NCI-H1436 (cell line): ENCODE data around the gene SPATA20.
A peak's percentile ranks its signal among the peaks of the same experiment; 100 is the strongest.

Experiments
- DNase-seq: peaks from one replicate; lab custom pipeline; 2025; lab: John Stamatoyannopoulos, UW

The SPATA20 gene

GRCh38 chr17:50579399-50579798 is 32.4 kb downstream of the SPATA20 start:
- no peak for DNase-seq

DNA sequence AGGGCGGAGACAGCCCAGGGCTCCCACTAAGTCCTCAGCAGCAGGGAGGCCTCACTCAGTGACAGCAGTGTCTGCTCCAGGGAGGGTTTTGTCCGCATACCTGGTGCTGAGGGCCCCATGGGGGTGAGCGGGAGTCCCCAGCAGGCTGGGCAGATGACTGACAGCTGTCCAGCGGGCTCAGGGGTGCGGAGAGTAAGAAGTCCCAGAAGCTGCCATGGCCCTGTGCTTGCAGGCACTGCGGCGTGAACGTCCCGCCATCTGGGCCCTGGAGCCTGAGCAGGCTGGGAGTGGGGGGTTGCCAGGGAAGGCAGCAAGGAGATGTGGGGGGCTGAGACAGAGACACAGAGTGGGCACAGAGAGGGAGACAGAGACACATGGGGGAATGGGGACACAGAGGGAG is 33.7 kb downstream of the SPATA20 start:
- no peak for DNase-seq

- DNase-seq: no peak
Measured at GRCh38 chr17:50581316-50581715, 34.3 kb downstream of the SPATA20 start.

- DNase-seq: no peak
Measured at GRCh38 chr17:50582741-50583140, 35.8 kb downstream of the SPATA20 start.

- DNase-seq: no peak
Measured at GRCh38 chr17:50583641-50584040, 36.7 kb downstream of the SPATA20 start.

GRCh38 chr17:50584116-50584515 is 37.1 kb downstream of the SPATA20 start:
- no peak for DNase-seq

DNA sequence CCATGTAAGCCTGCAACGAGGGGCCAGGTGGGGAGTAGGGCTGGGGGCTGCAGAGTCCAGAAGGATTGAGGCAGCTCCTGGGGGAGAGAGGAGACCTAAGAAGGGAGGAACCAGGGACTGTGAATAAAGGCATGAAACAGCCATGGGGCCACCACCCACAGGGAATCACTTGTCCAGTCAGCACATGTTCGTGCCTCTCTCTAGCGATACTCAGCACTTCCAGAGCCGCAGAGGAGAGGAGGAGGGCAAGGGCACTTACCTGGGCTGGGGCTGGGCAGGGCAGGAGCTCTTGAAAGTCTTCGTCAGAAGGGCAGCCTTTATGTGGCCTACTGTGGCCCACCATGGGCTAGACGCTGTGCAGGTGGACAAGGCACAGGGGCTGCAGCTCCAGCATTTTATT is 37.8 kb downstream of the SPATA20 start:
- no peak for DNase-seq

DNA sequence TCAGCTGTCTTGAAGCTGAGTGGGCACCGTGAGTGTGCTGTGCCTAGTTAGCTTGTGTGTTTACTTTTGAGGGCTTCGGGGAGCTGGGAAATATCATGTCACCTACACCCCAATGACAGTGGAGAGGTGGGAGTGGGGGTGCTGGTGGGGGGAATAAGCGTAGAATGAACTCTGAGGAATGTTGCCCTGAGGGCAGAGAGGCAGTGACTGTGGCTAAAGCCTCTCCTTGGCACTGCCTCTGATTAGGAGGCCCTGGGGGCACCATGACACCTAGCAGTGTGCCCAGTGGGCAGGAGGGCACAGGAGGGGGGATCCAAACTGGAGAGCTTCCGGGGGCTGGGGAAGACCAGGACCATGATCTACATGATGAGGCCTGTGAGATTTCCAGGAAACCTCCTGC is 38.4 kb downstream of the SPATA20 start:
- no peak for DNase-seq

DNA sequence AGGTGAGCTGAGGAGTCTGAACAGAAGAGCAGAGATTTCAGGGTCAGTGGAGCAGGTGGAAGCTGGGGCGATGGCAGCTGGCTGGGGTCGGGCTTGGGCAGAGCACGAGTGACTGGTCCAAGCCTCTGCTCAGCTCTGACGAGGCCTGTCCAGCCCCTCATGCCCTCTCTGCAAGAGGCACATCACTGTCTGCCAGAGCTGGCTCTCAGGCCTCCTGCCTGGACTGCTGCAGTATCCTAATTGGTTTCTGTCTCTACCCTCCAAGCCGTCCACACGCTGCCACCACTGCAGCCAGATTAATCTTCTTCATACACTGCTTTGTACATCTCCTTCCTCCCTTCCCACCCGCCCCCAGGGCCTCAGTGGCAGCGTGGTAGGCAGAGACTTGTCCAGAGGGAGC is 38.9 kb downstream of the SPATA20 start:
- DNase-seq: no peak

- DNase-seq: peak; percentile 58
Measured at GRCh38 chr17:50586421-50587247, 39.7 kb downstream of the SPATA20 start.

DNA sequence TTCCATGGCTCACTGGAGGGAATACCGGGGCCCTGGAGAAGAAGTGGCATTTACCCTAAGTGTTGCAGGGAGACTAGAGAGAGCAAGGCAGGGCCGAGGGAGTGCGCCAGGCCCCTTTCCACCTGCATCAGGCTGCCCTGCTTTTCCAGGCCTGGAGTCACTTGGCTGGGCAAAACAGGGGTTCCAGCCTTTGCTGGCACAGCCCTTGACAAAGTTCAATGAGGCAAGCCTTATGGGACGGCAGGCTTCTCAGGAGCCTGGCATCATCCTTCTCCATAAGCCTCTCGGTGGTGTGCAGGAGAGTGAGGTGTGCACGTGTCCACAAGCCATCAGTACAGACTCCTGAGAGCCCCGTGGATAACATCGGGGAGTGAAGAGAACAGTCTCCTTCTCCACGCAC is 40.6 kb downstream of the SPATA20 start:
- no peak for DNase-seq

- no peak for DNase-seq
Measured at GRCh38 chr17:50588391-50589049, 41.5 kb downstream of the SPATA20 start.

GRCh38 chr17:50589095-50589705 is 42.2 kb downstream of the SPATA20 start:
- no peak for DNase-seq

GRCh38 chr17:50590946-50591737 is 44.2 kb downstream of the SPATA20 start:
- no peak for DNase-seq

GRCh38 chr17:50593321-50593720 is 46.3 kb downstream of the SPATA20 start:
- peak; percentile 83 for DNase-seq

- no peak for DNase-seq
Measured at GRCh38 chr17:50594128-50594823, 47.3 kb downstream of the SPATA20 start.

DNA sequence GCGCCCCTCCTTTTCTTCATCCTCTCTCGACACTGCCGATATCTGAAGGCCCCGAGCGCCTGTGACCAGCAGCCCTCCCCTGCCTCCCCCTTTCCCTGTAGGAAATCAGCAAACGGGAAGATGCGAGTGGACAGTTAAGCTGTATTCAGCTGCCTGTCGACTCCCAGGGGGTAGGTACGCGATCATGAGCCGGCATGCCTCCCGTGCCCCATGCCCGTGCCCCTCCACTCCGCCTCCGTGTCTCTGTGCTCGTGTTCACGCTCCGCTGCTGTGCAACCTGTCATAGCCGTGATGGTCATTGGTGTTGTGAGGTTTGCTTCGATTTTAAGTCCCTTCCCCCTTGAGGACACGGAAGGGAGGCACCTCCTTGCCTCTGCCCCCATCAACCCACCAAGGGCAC is 47.9 kb downstream of the SPATA20 start:
- no peak for DNase-seq

- DNase-seq: no peak
Measured at GRCh38 chr17:50596191-50597037, 49.4 kb downstream of the SPATA20 start.

GRCh38 chr17:50598487-50598886 is 51.5 kb downstream of the SPATA20 start:
- no peak for DNase-seq

- no peak for DNase-seq
Measured at GRCh38 chr17:50599606-50600005, 52.6 kb downstream of the SPATA20 start.
